HCT116 (cell line): ENCODE results near the gene SLC1A1.

Source experiments
- CEBPB ChIP-seq: IDR thresholded peaks from 2 replicates; pipeline ENCODE4 v1.6.1; 2012; ENCODE audit warnings: low read depth
- EZH2 ChIP-seq: fragments of 200-600 bp; sonication (generic); IDR thresholded peaks from 2 replicates; pipeline ENCODE4 v1.6.1; 2017; ENCODE audit warnings: antibody characterized with exemption, mixed run types
- JUND ChIP-seq: IDR thresholded peaks from 2 replicates; pipeline ENCODE4 v1.6.1; 2012
- POLR2A ChIP-seq: IDR thresholded peaks from 2 replicates; pipeline ENCODE4 v1.7.0; 2011; ENCODE audit warnings: borderline replicate concordance; ENCODE audit not compliant: insufficient read depth, insufficient read length; ENCODE audit errors: extremely low read depth
- POLR2AphosphoS5 ChIP-seq: IDR thresholded peaks from 2 replicates; pipeline ENCODE4 v1.6.1; 2011; ENCODE audit warnings: mild to moderate bottlenecking, low read depth, low read length, moderate library complexity
- SP1 ChIP-seq: IDR thresholded peaks from 2 replicates; pipeline ENCODE4 v1.6.1; 2012; ENCODE audit warnings: low read depth
- TCF7L2 ChIP-seq: IDR thresholded peaks from 2 replicates; pipeline ENCODE4 v1.7.0; 2011; ENCODE audit warnings: borderline replicate concordance, inconsistent platforms; ENCODE audit not compliant: insufficient read depth, insufficient read length; ENCODE audit errors: extremely low read depth
- YY1 ChIP-seq: IDR thresholded peaks from 2 replicates; pipeline ENCODE4 v1.6.1; 2011; ENCODE audit warnings: low read length, low read depth, moderate library complexity, mild to moderate bottlenecking; ENCODE audit not compliant: insufficient replicate concordance; ENCODE audit errors: extremely low read depth
- ZFX ChIP-seq: fragments of 450-650 bp; IDR thresholded peaks from 2 replicates; pipeline ENCODE4 v1.6.1; 2017
- TF ChIP-seq, protein P1 (sequence below): IDR thresholded peaks from 2 replicates; pipeline ENCODE4 v1.6.1; 2011; ENCODE audit warnings: mild to moderate bottlenecking, low read length, moderate library complexity; ENCODE audit not compliant: insufficient replicate concordance; ENCODE audit errors: extremely low read depth
- TF ChIP-seq, protein P2 (sequence below), 3 experiments: fragments of 200-600 bp in 1 of 3; sonication (generic) in 1 of 3; IDR thresholded peaks in 2 of 3; conservative IDR thresholded peaks in 1 of 3; 2 replicates each; pipeline ENCODE4 v1.5.1; 2012 to 2017; ENCODE audit warnings: low read depth in 2 of 3, low read length in 2 of 3, antibody characterized with exemption in 1 of 3, borderline replicate concordance in 1 of 3, control low read depth in 1 of 3, mild to moderate bottlenecking in 1 of 3, mixed read lengths in 1 of 3, mixed run types in 1 of 3, moderate library complexity in 1 of 3; ENCODE audit not compliant: insufficient read depth in 1 of 3
- TF ChIP-seq, protein P3 (sequence below): IDR thresholded peaks from 2 replicates; pipeline ENCODE4 v1.6.1; 2012
- TF ChIP-seq, protein P4 (sequence below): IDR thresholded peaks from 2 replicates; pipeline ENCODE4 v1.6.1; 2012; ENCODE audit warnings: low read depth

DNA sequence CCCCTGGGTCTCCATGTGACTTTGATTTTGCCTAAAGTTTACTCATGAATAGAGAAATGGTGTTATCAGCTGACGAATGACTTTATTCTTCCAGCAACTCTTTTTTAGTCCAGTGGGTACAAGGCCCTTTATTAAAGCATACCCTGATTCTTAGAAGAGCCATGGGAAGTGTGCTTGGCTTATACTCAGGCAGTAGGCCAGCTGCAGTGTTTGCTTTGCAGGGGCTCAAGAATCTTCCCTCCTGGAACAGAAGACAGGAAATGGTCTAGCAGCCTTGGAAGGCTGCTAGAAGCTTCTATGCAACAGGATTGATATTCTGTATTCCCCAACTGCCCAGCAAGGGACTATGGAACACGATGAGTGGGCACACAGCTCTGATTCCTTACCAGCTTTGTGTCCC lies 98.5 kb downstream of the SLC1A1 start:
- TF ChIP-seq, protein P1, sequence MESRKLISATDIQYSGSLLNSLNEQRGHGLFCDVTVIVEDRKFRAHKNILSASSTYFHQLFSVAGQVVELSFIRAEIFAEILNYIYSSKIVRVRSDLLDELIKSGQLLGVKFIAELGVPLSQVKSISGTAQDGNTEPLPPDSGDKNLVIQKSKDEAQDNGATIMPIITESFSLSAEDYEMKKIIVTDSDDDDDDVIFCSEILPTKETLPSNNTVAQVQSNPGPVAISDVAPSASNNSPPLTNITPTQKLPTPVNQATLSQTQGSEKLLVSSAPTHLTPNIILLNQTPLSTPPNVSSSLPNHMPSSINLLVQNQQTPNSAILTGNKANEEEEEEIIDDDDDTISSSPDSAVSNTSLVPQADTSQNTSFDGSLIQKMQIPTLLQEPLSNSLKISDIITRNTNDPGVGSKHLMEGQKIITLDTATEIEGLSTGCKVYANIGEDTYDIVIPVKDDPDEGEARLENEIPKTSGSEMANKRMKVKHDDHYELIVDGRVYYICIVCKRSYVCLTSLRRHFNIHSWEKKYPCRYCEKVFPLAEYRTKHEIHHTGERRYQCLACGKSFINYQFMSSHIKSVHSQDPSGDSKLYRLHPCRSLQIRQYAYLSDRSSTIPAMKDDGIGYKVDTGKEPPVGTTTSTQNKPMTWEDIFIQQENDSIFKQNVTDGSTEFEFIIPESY = no peak
- TF ChIP-seq ZFX (no peak), POLR2A (no peak), JUND (no peak), EZH2 (no peak), POLR2AphosphoS5 (no peak), YY1 (no peak), SP1 (no peak), TCF7L2 (no peak), CEBPB (no peak)
- TF ChIP-seq, protein P2, sequence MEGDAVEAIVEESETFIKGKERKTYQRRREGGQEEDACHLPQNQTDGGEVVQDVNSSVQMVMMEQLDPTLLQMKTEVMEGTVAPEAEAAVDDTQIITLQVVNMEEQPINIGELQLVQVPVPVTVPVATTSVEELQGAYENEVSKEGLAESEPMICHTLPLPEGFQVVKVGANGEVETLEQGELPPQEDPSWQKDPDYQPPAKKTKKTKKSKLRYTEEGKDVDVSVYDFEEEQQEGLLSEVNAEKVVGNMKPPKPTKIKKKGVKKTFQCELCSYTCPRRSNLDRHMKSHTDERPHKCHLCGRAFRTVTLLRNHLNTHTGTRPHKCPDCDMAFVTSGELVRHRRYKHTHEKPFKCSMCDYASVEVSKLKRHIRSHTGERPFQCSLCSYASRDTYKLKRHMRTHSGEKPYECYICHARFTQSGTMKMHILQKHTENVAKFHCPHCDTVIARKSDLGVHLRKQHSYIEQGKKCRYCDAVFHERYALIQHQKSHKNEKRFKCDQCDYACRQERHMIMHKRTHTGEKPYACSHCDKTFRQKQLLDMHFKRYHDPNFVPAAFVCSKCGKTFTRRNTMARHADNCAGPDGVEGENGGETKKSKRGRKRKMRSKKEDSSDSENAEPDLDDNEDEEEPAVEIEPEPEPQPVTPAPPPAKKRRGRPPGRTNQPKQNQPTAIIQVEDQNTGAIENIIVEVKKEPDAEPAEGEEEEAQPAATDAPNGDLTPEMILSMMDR (IDR thresholded peaks at IDR 0.05 in 2 of 3, conservative IDR thresholded peaks at IDR 0.05 in 1 of 3; ENCODE audit: borderline replicate concordance in 1 of 3, insufficient read depth in 1 of 3, low read depth in 2 of 3, low read length in 2 of 3) = no peak
- TF ChIP-seq, protein P3, sequence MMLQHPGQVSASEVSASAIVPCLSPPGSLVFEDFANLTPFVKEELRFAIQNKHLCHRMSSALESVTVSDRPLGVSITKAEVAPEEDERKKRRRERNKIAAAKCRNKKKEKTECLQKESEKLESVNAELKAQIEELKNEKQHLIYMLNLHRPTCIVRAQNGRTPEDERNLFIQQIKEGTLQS = no peak
- TF ChIP-seq, protein P4, sequence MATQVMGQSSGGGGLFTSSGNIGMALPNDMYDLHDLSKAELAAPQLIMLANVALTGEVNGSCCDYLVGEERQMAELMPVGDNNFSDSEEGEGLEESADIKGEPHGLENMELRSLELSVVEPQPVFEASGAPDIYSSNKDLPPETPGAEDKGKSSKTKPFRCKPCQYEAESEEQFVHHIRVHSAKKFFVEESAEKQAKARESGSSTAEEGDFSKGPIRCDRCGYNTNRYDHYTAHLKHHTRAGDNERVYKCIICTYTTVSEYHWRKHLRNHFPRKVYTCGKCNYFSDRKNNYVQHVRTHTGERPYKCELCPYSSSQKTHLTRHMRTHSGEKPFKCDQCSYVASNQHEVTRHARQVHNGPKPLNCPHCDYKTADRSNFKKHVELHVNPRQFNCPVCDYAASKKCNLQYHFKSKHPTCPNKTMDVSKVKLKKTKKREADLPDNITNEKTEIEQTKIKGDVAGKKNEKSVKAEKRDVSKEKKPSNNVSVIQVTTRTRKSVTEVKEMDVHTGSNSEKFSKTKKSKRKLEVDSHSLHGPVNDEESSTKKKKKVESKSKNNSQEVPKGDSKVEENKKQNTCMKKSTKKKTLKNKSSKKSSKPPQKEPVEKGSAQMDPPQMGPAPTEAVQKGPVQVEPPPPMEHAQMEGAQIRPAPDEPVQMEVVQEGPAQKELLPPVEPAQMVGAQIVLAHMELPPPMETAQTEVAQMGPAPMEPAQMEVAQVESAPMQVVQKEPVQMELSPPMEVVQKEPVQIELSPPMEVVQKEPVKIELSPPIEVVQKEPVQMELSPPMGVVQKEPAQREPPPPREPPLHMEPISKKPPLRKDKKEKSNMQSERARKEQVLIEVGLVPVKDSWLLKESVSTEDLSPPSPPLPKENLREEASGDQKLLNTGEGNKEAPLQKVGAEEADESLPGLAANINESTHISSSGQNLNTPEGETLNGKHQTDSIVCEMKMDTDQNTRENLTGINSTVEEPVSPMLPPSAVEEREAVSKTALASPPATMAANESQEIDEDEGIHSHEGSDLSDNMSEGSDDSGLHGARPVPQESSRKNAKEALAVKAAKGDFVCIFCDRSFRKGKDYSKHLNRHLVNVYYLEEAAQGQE = no peak
